A549 (cell line): ENCODE results near the gene ZNF385B. TPM values are rescaled to one million over a fixed set of nuclear protein-coding genes. Genes with fewer than 3 reads are reported as not detected.

Experiments used
- ATAC-seq, 2 experiments: fragments of 200-7000 bp in 1 of 2; fragments of >200 bp in 1 of 2; cut with Nextera tagmentation in 1 of 2; cut with Tn5 transposase in 1 of 2; 3 replicates each; pipeline versions ENCODE4 v1.8.0 to v1.9.1; 2018 to 2020; ENCODE audit warnings: mild to moderate bottlenecking in 1 of 2, moderate library complexity in 1 of 2
- CTCF ChIA-PET: fragments of 300-600 bp; sonication (Branson Sonifier 250); formaldehyde crosslinking; extraction: SDS; loops from one replicate; lab custom pipeline; 2021; ENCODE audit warnings: antibody characterized with exemption, inconsistent platforms; lab: Yijun Ruan, JAX
- POLR2A ChIA-PET: fragments of 350-600 bp; formaldehyde crosslinking; extraction: SDS; loops from one replicate; lab custom pipeline; 2021; ENCODE audit warnings: antibody characterized with exemption, inconsistent platforms; lab: Yijun Ruan, JAX
- DNase-seq, 2 experiments: peaks; one replicate each; pipeline versions ENCODE4 v3.0.0 to v3.0.0-alpha.2; 2011 to 2016; ENCODE audit warnings: low read depth in 1 of 2, low spot score in 1 of 2
- FAIRE-seq: peaks from 2 replicates; lab custom pipeline; 2011; peaks lifted over from hg19 to GRCh38; lab: Jason Lieb, UNC
- H3K27ac ChIP-seq, 2 experiments: fragments of >200 bp; sonication (Bioruptor Twin); formaldehyde crosslinking; 3 replicates each; pipeline ENCODE4 v1.5.1; 2016 to 2017
- H3K4me1 ChIP-seq: fragments of >200 bp; sonication (Bioruptor Twin); formaldehyde crosslinking; 3 replicates; pipeline ENCODE4 v1.6.1; 2016
- H3K4me2 ChIP-seq: fragments of >200 bp; sonication (Bioruptor Twin); formaldehyde crosslinking; 3 replicates; pipeline ENCODE4 v1.6.1; 2016
- H3K4me3 ChIP-seq: fragments of >200 bp; sonication (Bioruptor Twin); formaldehyde crosslinking; 3 replicates; pipeline ENCODE4 v1.5.1; 2016
- H3K9me3 ChIP-seq: fragments of >200 bp; sonication (Bioruptor Twin); formaldehyde crosslinking; 3 replicates; pipeline ENCODE4 v1.6.1; 2016
- ATOH8 ChIP-seq: fragments of 250-450 bp; sonication (Bioruptor Pico); IDR thresholded peaks from 2 replicates; pipeline ENCODE4 v1.5.0; 2020; ENCODE audit warnings: low read depth, mild to moderate bottlenecking, moderate library complexity
- CBX2 ChIP-seq: fragments of 200-600 bp; sonication (generic); IDR thresholded peaks from 2 replicates; pipeline ENCODE4 v1.6.1; 2016; ENCODE audit warnings: low read depth, mild to moderate bottlenecking, borderline replicate concordance
- CHD4 ChIP-seq: fragments of 200-600 bp; sonication (generic); IDR thresholded peaks from 2 replicates; pipeline ENCODE4 v1.6.1; 2016; ENCODE audit warnings: antibody characterized with exemption, mild to moderate bottlenecking, borderline replicate concordance
- EHF ChIP-seq: fragments of 250-450 bp; sonication (Bioruptor Pico); IDR thresholded peaks from 2 replicates; pipeline ENCODE4 v1.5.0; 2020; ENCODE audit warnings: mild to moderate bottlenecking
- EHMT2 ChIP-seq: fragments of 200-600 bp; sonication (generic); IDR thresholded peaks from 2 replicates; pipeline ENCODE4 v1.6.1; 2016; ENCODE audit warnings: antibody characterized with exemption, low read depth, mild to moderate bottlenecking, moderate library complexity
- EP300 ChIP-seq, 2 experiments: fragments of >200 bp; sonication (Bioruptor Twin); formaldehyde crosslinking; IDR thresholded peaks; 2 replicates in 1 of 2; 3 replicates in 1 of 2; pipeline ENCODE4 v1.6.1; 2016 to 2017
- ESRRA ChIP-seq: fragments of 150-350 bp; IDR thresholded peaks from 2 replicates; pipeline ENCODE4 v1.6.1; 2014; ENCODE audit warnings: mild to moderate bottlenecking, low read length, borderline replicate concordance
- FOSB ChIP-seq: fragments of 250-450 bp; sonication (Bioruptor Pico); IDR thresholded peaks from 2 replicates; pipeline ENCODE4 v1.5.0; 2020; ENCODE audit warnings: mild to moderate bottlenecking, moderate library complexity
- FOXS1 ChIP-seq: fragments of 250-450 bp; sonication (Bioruptor Pico); IDR thresholded peaks from 2 replicates; pipeline ENCODE4 v1.5.0; 2020; ENCODE audit warnings: mild to moderate bottlenecking, moderate library complexity
- HDAC2 ChIP-seq: fragments of 200-600 bp; sonication (generic); IDR thresholded peaks from 2 replicates; pipeline ENCODE4 v1.6.1; 2016
- HES2 ChIP-seq: fragments of >200 bp; sonication (Bioruptor Twin); formaldehyde crosslinking; IDR thresholded peaks from 2 replicates; pipeline ENCODE4 v1.6.1; 2016
- HMGXB4 ChIP-seq: fragments of 250-450 bp; sonication (Bioruptor Pico); IDR thresholded peaks from 2 replicates; pipeline ENCODE4 v1.5.0; 2021; ENCODE audit warnings: mild to moderate bottlenecking, moderate library complexity, borderline replicate concordance
- HOXB13 ChIP-seq: fragments of 250-450 bp; sonication (Bioruptor Pico); IDR thresholded peaks from 2 replicates; pipeline ENCODE4 v1.5.0; 2020; ENCODE audit warnings: low read depth, mild to moderate bottlenecking, moderate library complexity
- JUNB ChIP-seq: fragments of >200 bp; sonication (Bioruptor Twin); formaldehyde crosslinking; IDR thresholded peaks from 2 replicates; pipeline ENCODE4 v1.6.1; 2016
- KDM5A ChIP-seq: fragments of 200-600 bp; sonication (generic); IDR thresholded peaks from 2 replicates; pipeline ENCODE4 v1.6.1; 2016; ENCODE audit warnings: antibody characterized with exemption, mild to moderate bottlenecking
- MAZ ChIP-seq: fragments of 150-350 bp; IDR thresholded peaks from 2 replicates; pipeline ENCODE4 v1.6.1; 2014; ENCODE audit warnings: antibody characterized with exemption, low read depth, low read length, borderline replicate concordance
- NR3C1 ChIP-seq: fragments of >200 bp; sonication (Bioruptor Twin); formaldehyde crosslinking; IDR thresholded peaks from 3 replicates; pipeline ENCODE4 v1.6.1; 2017
- PHF8 ChIP-seq: fragments of 200-600 bp; sonication (generic); IDR thresholded peaks from 2 replicates; pipeline ENCODE4 v1.6.1; 2016; ENCODE audit warnings: low read depth, mild to moderate bottlenecking, antibody characterized with exemption, moderate library complexity, borderline replicate concordance
- RARB ChIP-seq: fragments of 250-450 bp; sonication (Bioruptor Pico); IDR thresholded peaks from 2 replicates; pipeline ENCODE4 v1.8.0; 2021; ENCODE audit warnings: mild to moderate bottlenecking, moderate library complexity
- SMC3 ChIP-seq: fragments of >200 bp; sonication (Bioruptor Twin); formaldehyde crosslinking; IDR thresholded peaks from 3 replicates; pipeline ENCODE4 v1.6.1; 2018; ENCODE audit warnings: inconsistent platforms
- TFCP2L1 ChIP-seq: fragments of 250-450 bp; sonication (Bioruptor Pico); IDR thresholded peaks from 2 replicates; pipeline ENCODE4 v1.5.0; 2021; ENCODE audit warnings: mild to moderate bottlenecking
- USF2 ChIP-seq: fragments of 450-650 bp; IDR thresholded peaks from 2 replicates; pipeline ENCODE4 v1.6.1; 2014; ENCODE audit warnings: antibody characterized with exemption
- ZC3H11A ChIP-seq: fragments of 450-650 bp; IDR thresholded peaks from 2 replicates; pipeline ENCODE4 v1.6.1; 2014; ENCODE audit warnings: antibody characterized with exemption, mild to moderate bottlenecking
- ZFP36 ChIP-seq: fragments of 450-650 bp; IDR thresholded peaks from 2 replicates; pipeline ENCODE4 v1.6.1; 2014; ENCODE audit warnings: borderline replicate concordance; ENCODE audit not compliant: partially characterized antibody
- ZNF302 ChIP-seq: fragments of 250-450 bp; sonication (Bioruptor Pico); IDR thresholded peaks from 2 replicates; pipeline ENCODE4 v1.9.0; 2021; ENCODE audit warnings: inconsistent platforms, mild to moderate bottlenecking, moderate library complexity
- ZSCAN20 ChIP-seq: fragments of 250-450 bp; sonication (Bioruptor Pico); IDR thresholded peaks from 2 replicates; pipeline ENCODE4 v1.8.0; 2022; ENCODE audit warnings: mild to moderate bottlenecking, moderate library complexity
- WGBS: methylation state at CpG from one replicate; pipeline ENCODE4 v1.1.6; 2017; ENCODE audit errors: missing lambda C conversion rate; 5-methylcytosine and 5-hydroxymethylcytosine counted together
- polyA plus RNA-seq, 4 experiments: library from polyadenylated mRNA; depleted of rRNA in 3 of 4; stranded (reverse); fragments of >200 nt; fragmentation: RNase III in 1 of 4; extraction: RNeasy Plus Mini Kit Qiagen cat#74134 plus additional on column Dnase treatment in 1 of 4; gene quantifications; 2 replicates in 3 of 4; 3 replicates in 1 of 4; pipeline ENCODE4 v1.2.3, GENCODE V29; 2011 to 2017
- TF ChIP-seq, protein P1 (sequence below): fragments of 150-350 bp; IDR thresholded peaks from 2 replicates; pipeline ENCODE4 v1.6.1; 2014; ENCODE audit warnings: low read depth, mild to moderate bottlenecking, low read length
- TF ChIP-seq, protein P2 (sequence below): fragments of >200 bp; sonication (Bioruptor Twin); formaldehyde crosslinking; IDR thresholded peaks from 3 replicates; pipeline ENCODE4 v1.5.1; 2016
- TF ChIP-seq, protein P3 (sequence below): IDR thresholded peaks from 2 replicates; pipeline ENCODE4 v1.6.1; 2012

Gene ZNF385B
- polyA plus RNA-seq, 2 of the 4 experiments (the other 2 are of a cell fraction) = not detected

DNA sequence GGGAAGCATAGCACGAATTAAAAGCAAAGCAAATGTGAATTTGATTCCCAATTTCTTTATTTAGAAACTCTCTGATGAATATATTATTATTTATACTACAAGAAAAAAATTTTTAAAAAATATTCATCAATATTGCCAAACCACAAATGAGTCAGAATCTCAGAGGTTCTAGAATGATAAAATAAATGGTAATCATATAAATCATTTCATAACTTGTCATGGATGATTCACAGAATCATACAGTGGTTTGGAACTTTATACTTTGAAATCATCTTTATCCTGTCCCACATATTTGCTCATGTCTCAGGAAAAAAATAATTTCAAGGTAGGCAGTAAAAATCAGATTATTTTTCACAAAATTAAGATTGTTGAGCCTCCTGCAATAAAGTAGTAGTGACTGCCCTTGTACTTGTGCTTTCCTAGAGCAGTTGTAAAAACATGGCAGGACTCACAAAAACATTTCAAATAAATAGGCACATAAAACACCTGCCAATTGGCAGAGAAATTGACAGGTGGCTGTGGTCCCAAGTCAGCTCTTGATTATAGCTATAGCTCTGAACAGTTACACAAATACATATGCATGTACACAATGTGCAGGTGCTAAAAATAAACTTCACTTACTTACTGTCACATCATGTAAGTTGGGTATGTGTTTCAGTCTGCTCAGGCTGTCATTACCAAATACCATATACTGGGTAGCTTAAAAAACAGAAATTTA is 322.8 kb downstream of the ZNF385B start:
- Histone ChIP-seq H3K9me3 (no peaks in the 10 kb centered on the region), H3K4me1 (no peaks in the 10 kb centered on the region), H3K4me3 (no peak overlapping the region), H3K4me2 (no peak overlapping the region), H3K27ac (no peak overlapping the region)
- POLR2A ChIA-PET = no interaction called here
- CTCF ChIA-PET = no interaction called here
- DNase-seq = no peak
- no peak for FAIRE-seq
- no peak for ATAC-seq
- 4% methylated on average over 1 of the region's 1 CpG for WGBS
- TF ChIP-seq, protein P1, sequence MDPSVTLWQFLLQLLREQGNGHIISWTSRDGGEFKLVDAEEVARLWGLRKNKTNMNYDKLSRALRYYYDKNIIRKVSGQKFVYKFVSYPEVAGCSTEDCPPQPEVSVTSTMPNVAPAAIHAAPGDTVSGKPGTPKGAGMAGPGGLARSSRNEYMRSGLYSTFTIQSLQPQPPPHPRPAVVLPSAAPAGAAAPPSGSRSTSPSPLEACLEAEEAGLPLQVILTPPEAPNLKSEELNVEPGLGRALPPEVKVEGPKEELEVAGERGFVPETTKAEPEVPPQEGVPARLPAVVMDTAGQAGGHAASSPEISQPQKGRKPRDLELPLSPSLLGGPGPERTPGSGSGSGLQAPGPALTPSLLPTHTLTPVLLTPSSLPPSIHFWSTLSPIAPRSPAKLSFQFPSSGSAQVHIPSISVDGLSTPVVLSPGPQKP = no peak
- TF ChIP-seq ATOH8 (CRISPR knock-in tag) (no peak), FOSB (no peak), TFCP2L1 (no peak), RARB (CRISPR knock-in tag) (no peak), KDM5A (no peak), JUNB (no peak), ZC3H11A (no peak), USF2 (no peak), FOXS1 (CRISPR knock-in tag) (no peak), CHD4 (no peak), ZSCAN20 (CRISPR knock-in tag) (no peak), ZFP36 (no peak), ESRRA (no peak), HES2 (no peak), HMGXB4 (CRISPR knock-in tag) (no peak), MAZ (no peak)

DNA sequence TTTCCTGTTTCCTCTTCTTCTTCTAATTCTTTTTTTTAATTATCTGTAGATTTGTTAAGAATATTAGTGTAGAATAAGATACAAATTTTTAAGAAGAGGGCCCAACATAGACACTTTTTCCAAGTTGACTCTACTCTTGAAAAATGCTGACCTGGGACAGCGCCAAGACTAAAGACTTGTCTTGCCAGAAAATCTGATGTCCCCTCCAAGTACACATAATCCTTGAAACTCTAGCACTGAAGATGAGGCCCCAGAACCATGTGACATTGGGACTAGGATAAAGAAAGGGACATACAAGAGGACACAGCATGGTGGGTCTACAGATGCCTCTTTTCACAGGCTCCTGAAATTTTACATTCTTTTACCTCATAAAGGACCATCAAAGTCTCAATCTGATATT is 325.2 kb downstream of the ZNF385B start:
- POLR2A ChIA-PET = no interaction called here
- no peak for ATAC-seq
- WGBS = 92% methylated on average over 1 of the region's 1 CpG
- no peak overlapping the region for H3K27ac ChIP-seq
- H3K9me3 ChIP-seq = no peaks in the 10 kb centered on the region
- H3K4me1 ChIP-seq = no peaks in the 10 kb centered on the region
- no peak for FAIRE-seq
- no peak overlapping the region for H3K4me2 ChIP-seq
- no peak for DNase-seq
- H3K4me3 ChIP-seq = no peak overlapping the region
- CTCF ChIA-PET = no interaction called here
- TF ChIP-seq CBX2 (no peak), ZNF302 (no peak), ZC3H11A (no peak), EP300 (IDR thresholded peaks at IDR 0.05) (no peak), SMC3 (no peak), NR3C1 (no peak), FOSB (no peak), EHF (CRISPR knock-in tag) (no peak), HOXB13 (CRISPR knock-in tag) (no peak), EHMT2 (no peak), PHF8 (no peak), ZSCAN20 (CRISPR knock-in tag) (no peak), HDAC2 (no peak)
- TF ChIP-seq, protein P2, sequence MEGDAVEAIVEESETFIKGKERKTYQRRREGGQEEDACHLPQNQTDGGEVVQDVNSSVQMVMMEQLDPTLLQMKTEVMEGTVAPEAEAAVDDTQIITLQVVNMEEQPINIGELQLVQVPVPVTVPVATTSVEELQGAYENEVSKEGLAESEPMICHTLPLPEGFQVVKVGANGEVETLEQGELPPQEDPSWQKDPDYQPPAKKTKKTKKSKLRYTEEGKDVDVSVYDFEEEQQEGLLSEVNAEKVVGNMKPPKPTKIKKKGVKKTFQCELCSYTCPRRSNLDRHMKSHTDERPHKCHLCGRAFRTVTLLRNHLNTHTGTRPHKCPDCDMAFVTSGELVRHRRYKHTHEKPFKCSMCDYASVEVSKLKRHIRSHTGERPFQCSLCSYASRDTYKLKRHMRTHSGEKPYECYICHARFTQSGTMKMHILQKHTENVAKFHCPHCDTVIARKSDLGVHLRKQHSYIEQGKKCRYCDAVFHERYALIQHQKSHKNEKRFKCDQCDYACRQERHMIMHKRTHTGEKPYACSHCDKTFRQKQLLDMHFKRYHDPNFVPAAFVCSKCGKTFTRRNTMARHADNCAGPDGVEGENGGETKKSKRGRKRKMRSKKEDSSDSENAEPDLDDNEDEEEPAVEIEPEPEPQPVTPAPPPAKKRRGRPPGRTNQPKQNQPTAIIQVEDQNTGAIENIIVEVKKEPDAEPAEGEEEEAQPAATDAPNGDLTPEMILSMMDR = no peak
- TF ChIP-seq, protein P3, sequence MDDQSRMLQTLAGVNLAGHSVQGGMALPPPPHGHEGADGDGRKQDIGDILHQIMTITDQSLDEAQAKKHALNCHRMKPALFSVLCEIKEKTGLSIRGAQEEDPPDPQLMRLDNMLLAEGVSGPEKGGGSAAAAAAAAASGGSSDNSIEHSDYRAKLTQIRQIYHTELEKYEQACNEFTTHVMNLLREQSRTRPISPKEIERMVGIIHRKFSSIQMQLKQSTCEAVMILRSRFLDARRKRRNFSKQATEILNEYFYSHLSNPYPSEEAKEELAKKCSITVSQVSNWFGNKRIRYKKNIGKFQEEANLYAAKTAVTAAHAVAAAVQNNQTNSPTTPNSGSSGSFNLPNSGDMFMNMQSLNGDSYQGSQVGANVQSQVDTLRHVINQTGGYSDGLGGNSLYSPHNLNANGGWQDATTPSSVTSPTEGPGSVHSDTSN = no peak
